GM18909 (cell line): ENCODE measurements around the gene AADACL4.
"Not testable (repeated sequence)": the region's sequence is repeated elsewhere in the genome, so short reads cannot be mapped to it uniquely, and the experiment has no call there.

Source experiments
- ATAC-seq: cut with Tn5 transposase; IDR thresholded peaks from one replicate; pipeline ENCODE4 v1.9.1; 2021; ENCODE audit warnings: mild to moderate bottlenecking; ENCODE audit not compliant: unreplicated experiment, poor library complexity

AADACL4 gene

GRCh38 chr1:12626888-12627287, 17.0 kb upstream of the AADACL4 start:
- no peak for ATAC-seq

GRCh38 chr1:12627296-12627695, 16.6 kb upstream of the AADACL4 start:
- no peak for ATAC-seq

- ATAC-seq = no peak
Observed at GRCh38 chr1:12629511-12629956, 14.4 kb upstream of the AADACL4 start.

- no peak for ATAC-seq
Observed at GRCh38 chr1:12629985-12630760, 13.7 kb upstream of the AADACL4 start.

GRCh38 chr1:12630946-12631530, 12.8 kb upstream of the AADACL4 start:
- ATAC-seq = no peak

- ATAC-seq = no peak
Observed at GRCh38 chr1:12631571-12631970, 12.3 kb upstream of the AADACL4 start.

GRCh38 chr1:12634156-12634555, 9.7 kb upstream of the AADACL4 start:
- no peak for ATAC-seq

- ATAC-seq = no peak
Observed at GRCh38 chr1:12634696-12635202, 9.1 kb upstream of the AADACL4 start.

GRCh38 chr1:12636098-12636950, 7.6 kb upstream of the AADACL4 start:
- no peak for ATAC-seq

GRCh38 chr1:12637693-12638092, 6.2 kb upstream of the AADACL4 start:
- no peak for ATAC-seq

GRCh38 chr1:12640237-12640957, 3.5 kb upstream of the AADACL4 start:
- ATAC-seq = no peak

- ATAC-seq = no peak
Observed at GRCh38 chr1:12640958-12641272, 3.0 kb upstream of the AADACL4 start.

GRCh38 chr1:12643079-12643478, 806 bp upstream of the AADACL4 start:
- no peak for ATAC-seq

- ATAC-seq = no peak
Observed at GRCh38 chr1:12644237-12644636, 352 bp downstream of the AADACL4 start.

- no peak for ATAC-seq
Observed at GRCh38 chr1:12644829-12645228, 944 bp downstream of the AADACL4 start.

- not testable (repeated sequence) for ATAC-seq
Observed at GRCh38 chr1:12645401-12645800, 1.5 kb downstream of the AADACL4 start.

GRCh38 chr1:12648741-12649140, 4.9 kb downstream of the AADACL4 start:
- no peak for ATAC-seq

- no peak for ATAC-seq
Observed at GRCh38 chr1:12649971-12650421, 6.1 kb downstream of the AADACL4 start.

- no peak for ATAC-seq
Observed at GRCh38 chr1:12654004-12654567, 10.2 kb downstream of the AADACL4 start.

GRCh38 chr1:12654657-12655056, 10.8 kb downstream of the AADACL4 start:
- ATAC-seq = no peak
